GM18909 (cell line): ENCODE measurements around the gene FGF22.

Experiments
- ATAC-seq: cut with Tn5 transposase; IDR thresholded peaks from one replicate; pipeline ENCODE4 v1.9.1; 2021; ENCODE audit warnings: mild to moderate bottlenecking; ENCODE audit not compliant: unreplicated experiment, poor library complexity

FGF22 gene

GRCh38 chr19:640606-641189 is 1.0 kb downstream of the FGF22 start:
- no peak for ATAC-seq

GRCh38 chr19:641702-642101 is 2.0 kb downstream of the FGF22 start:
- ATAC-seq: no peak

GRCh38 chr19:642767-643727 is 3.4 kb downstream of the FGF22 start:
- no peak for ATAC-seq

- ATAC-seq: no peak
These were observed 4.1 kb downstream of the FGF22 start for GRCh38 chr19:643736-644135.

GRCh38 chr19:644363-644762 is 4.7 kb downstream of the FGF22 start:
- ATAC-seq: no peak

GRCh38 chr19:644789-645188 is 5.1 kb downstream of the FGF22 start:
- ATAC-seq: no peak

GRCh38 chr19:645912-646778 is 6.5 kb downstream of the FGF22 start:
- no peak for ATAC-seq

GRCh38 chr19:646779-647565 is 7.3 kb downstream of the FGF22 start:
- ATAC-seq: no peak

- no peak for ATAC-seq
These were observed 8.0 kb downstream of the FGF22 start for GRCh38 chr19:647566-648284.

GRCh38 chr19:648305-648704 is 8.6 kb downstream of the FGF22 start:
- no peak for ATAC-seq

GRCh38 chr19:648904-649801 is 9.5 kb downstream of the FGF22 start:
- no peak for ATAC-seq

- ATAC-seq: no peak
These were observed 10.4 kb downstream of the FGF22 start for GRCh38 chr19:650121-650520.

GRCh38 chr19:651114-651818 is 11.6 kb downstream of the FGF22 start:
- no peak for ATAC-seq

GRCh38 chr19:651991-652390 is 12.3 kb downstream of the FGF22 start:
- no peak for ATAC-seq

- ATAC-seq: no peak
These were observed 13.0 kb downstream of the FGF22 start for GRCh38 chr19:652467-653389.

- no peak for ATAC-seq
These were observed 13.7 kb downstream of the FGF22 start for GRCh38 chr19:653425-653824.

- no peak for ATAC-seq
These were observed 16.0 kb downstream of the FGF22 start for GRCh38 chr19:655691-656090.
